Esophagus squamous epithelium (tissue), 5 donors: ENCODE measurements around the gene KRT40. TPM values are rescaled to one million over a fixed set of nuclear protein-coding genes. Genes with fewer than 3 reads are reported as not detected.

Source experiments
- DNase-seq: peaks from one replicate; lab custom pipeline; 2025; lab: John Stamatoyannopoulos, UW
- H3K27ac ChIP-seq, 4 donors: fragments of 200-600 bp; sonication (generic); one replicate each; pipeline ENCODE4 v1.5.1; 2016 to 2019; ENCODE audit warnings: mild to moderate bottlenecking in 1 of 4
- H3K27me3 ChIP-seq, 4 donors: fragments of 200-600 bp; sonication (generic); 1 replicate in 3 of 4; 2 replicates in 1 of 4; pipeline versions ENCODE4 v1.5.1 to v1.6.0; 2017 to 2021; ENCODE audit warnings: antibody characterized with exemption in 1 of 4
- H3K36me3 ChIP-seq, 3 donors: fragments of 200-600 bp; sonication (generic); one replicate each; pipeline ENCODE4 v1.5.1; 2016 to 2019
- H3K4me1 ChIP-seq, 3 donors: fragments of 200-600 bp; sonication (generic); one replicate each; pipeline ENCODE4 v1.5.1; 2017 to 2019
- H3K4me3 ChIP-seq, 4 donors: fragments of 200-600 bp; sonication (generic); 1 replicate in 3 of 4; 2 replicates in 1 of 4; pipeline ENCODE4 v1.5.1; 2016 to 2019; ENCODE audit warnings: mild to moderate bottlenecking in 2 of 4, moderate library complexity in 1 of 4
- H3K9me3 ChIP-seq, 3 donors: fragments of 200-600 bp; sonication (generic); one replicate each; pipeline ENCODE4 v1.5.1; 2016 to 2019
- POLR2A ChIP-seq, 4 donors: fragments of 450-650 bp; IDR thresholded peaks; one replicate each; pipeline ENCODE4 v1.6.1; 2017; ENCODE audit warnings: antibody characterized with exemption in 4 of 4, mild to moderate bottlenecking in 4 of 4, moderate library complexity in 3 of 4
- WGBS, 2 donors: methylation state at CpG; one replicate each; pipeline ENCODE4 v1.1.5; 2018; 5-methylcytosine and 5-hydroxymethylcytosine counted together
- intact Hi-C: fragments of 100-400 bp; cut with DNase I; formaldehyde crosslinking; loops from one replicate; pipeline ENCODE4 v1.15.0; 2022
- total RNA-seq, 4 donors: library from RNA; depleted of rRNA; stranded (reverse); fragments of >200 nt; gene quantifications; one replicate each; pipeline ENCODE4 v1.1.0, GENCODE V29; 2016
- TF ChIP-seq, protein P1 (sequence below), 6 experiments: fragments of 450-650 bp in 4 of 6; fragments of 200-600 bp in 2 of 6; sonication (generic) in 2 of 6; IDR thresholded peaks; one replicate each; pipeline ENCODE4 v1.5.1; 2016 to 2019; ENCODE audit warnings: antibody characterized with exemption in 6 of 6, mild to moderate bottlenecking in 4 of 6, moderate library complexity in 4 of 6
- donor health status: DM: yes; HTN: yes; CAD: no.

Gene KRT40
- total RNA-seq, 4 donors from 2014 or later = 0.19 TPM; not detected in 3

DNA sequence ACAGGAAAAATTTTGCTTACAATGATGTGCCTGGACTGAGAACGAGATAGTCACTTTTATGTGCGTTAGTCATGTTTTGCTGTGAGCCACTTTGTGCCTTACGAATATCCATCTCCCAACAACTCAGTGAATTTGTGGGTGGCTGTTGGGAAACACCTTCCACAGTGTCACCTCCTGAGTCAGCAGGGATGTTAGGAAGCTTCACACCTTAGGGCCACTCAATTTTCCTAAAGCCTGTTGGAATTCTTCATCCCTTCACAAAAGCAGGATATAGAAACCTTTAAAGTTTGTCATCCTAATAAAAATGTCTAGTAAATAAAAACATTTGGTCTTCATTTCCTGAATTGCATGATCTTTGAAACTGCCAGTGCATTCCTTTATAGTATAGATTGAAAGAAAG lies 29.1 kb upstream of the KRT40 start:
- TF ChIP-seq, protein P1, sequence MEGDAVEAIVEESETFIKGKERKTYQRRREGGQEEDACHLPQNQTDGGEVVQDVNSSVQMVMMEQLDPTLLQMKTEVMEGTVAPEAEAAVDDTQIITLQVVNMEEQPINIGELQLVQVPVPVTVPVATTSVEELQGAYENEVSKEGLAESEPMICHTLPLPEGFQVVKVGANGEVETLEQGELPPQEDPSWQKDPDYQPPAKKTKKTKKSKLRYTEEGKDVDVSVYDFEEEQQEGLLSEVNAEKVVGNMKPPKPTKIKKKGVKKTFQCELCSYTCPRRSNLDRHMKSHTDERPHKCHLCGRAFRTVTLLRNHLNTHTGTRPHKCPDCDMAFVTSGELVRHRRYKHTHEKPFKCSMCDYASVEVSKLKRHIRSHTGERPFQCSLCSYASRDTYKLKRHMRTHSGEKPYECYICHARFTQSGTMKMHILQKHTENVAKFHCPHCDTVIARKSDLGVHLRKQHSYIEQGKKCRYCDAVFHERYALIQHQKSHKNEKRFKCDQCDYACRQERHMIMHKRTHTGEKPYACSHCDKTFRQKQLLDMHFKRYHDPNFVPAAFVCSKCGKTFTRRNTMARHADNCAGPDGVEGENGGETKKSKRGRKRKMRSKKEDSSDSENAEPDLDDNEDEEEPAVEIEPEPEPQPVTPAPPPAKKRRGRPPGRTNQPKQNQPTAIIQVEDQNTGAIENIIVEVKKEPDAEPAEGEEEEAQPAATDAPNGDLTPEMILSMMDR (IDR thresholded peaks at IDR 0.05) = no peak
- no peak for TF ChIP-seq POLR2A (IDR thresholded peaks at IDR 0.05)
- WGBS, 2 donors = 75 to 83% methylated on average over 3 of the region's 3 CpGs
- H3K4me1 ChIP-seq = peaks cover 0 to 28% (median 1%) of the 10 kb centered on the region in 3 donors
- no peak overlapping the region for H3K4me3 ChIP-seq
- intact Hi-C loops = no loop called here
- no peaks in the 10 kb centered on the region for H3K36me3 ChIP-seq
- peaks cover 0 to 21% (median 0%) of the 10 kb centered on the region in 4 donors for H3K27me3 ChIP-seq
- no peak overlapping the region for H3K27ac ChIP-seq
- no peaks in the 10 kb centered on the region for H3K9me3 ChIP-seq
- no peak for DNase-seq

DNA sequence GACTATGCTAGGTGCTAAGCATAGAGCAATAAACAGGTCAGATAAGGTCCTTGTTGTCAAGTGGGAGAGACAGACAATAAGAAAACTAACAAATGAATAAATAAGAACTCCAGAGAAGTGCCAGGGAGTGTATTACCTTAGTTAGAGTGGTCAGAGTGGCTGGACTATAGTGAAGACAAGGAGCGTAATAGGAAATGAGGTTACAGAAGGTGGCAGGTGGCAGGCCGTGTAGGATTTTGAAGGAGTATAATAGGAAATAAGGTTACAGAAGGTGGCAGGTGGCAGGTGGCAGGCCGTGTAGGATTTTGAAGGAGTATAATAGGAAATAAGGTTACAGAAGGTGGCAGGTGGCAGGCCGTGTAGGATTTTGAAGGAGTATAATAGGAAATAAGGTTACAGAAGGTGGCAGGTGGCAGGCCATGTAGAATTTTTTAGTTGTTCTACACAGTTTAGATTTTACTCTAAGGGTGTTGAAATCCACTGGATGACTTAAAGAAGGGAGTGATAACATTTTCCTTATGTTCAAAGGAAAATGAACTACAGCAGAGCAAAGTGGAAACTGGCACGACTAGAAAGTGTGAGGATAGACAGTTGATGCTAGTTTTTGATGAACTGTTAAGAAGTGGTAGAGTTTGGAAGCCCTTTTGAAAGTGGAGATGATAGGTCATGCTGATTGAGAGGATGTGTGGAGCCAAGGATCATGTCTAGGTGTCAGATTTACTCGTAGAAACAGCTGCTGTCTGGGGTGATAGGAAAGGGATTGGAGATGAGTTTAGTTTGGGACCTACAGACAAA lies 28.4 kb upstream of the KRT40 start:
- no peak for TF ChIP-seq POLR2A (IDR thresholded peaks at IDR 0.05)
- TF ChIP-seq, protein P1 (IDR thresholded peaks at IDR 0.05) = no peak
- no peak for DNase-seq
- no peak overlapping the region for H3K4me3 ChIP-seq
- no peaks in the 10 kb centered on the region for H3K9me3 ChIP-seq
- H3K4me1 ChIP-seq = peaks cover 0 to 24% (median 0%) of the 10 kb centered on the region in 3 donors
- intact Hi-C loops = no loop called here
- H3K36me3 ChIP-seq = no peaks in the 10 kb centered on the region
- H3K27ac ChIP-seq = no peak overlapping the region
- peaks cover 0 to 21% (median 0%) of the 10 kb centered on the region in 4 donors for H3K27me3 ChIP-seq
- WGBS, 2 donors = 77 to 82% methylated on average over 6 of the region's 6 CpGs

DNA sequence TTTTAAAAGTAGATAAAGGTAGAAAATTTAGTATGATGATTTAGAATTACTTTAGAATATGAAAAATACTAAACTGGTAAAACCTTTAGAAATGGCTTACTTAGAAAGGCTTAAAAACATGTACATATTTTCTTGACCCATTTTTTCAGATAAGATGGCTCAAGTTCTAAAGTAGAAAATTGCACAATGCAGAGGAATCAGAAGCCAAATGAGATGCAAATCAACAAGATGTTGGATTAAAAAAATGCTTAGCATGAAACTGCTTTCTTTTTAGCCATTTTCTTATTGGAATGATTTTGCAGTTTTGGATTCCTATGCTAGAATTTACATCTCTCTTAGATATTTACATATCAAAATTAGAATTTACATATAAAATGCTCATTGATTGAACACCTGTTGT lies 26.3 kb upstream of the KRT40 start:
- H3K4me3 ChIP-seq = no peak overlapping the region
- TF ChIP-seq, protein P1 (IDR thresholded peaks at IDR 0.05) = no peak
- TF ChIP-seq POLR2A (IDR thresholded peaks at IDR 0.05) = no peak
- peaks cover 0 to 9% (median 0%) of the 10 kb centered on the region in 4 donors for H3K27me3 ChIP-seq
- intact Hi-C loops = no loop called here
- no peaks in the 10 kb centered on the region for H3K9me3 ChIP-seq
- no peak for DNase-seq
- no peaks in the 10 kb centered on the region for H3K36me3 ChIP-seq
- peaks cover 0 to 16% (median 0%) of the 10 kb centered on the region in 3 donors for H3K4me1 ChIP-seq
- no peak overlapping the region for H3K27ac ChIP-seq

DNA sequence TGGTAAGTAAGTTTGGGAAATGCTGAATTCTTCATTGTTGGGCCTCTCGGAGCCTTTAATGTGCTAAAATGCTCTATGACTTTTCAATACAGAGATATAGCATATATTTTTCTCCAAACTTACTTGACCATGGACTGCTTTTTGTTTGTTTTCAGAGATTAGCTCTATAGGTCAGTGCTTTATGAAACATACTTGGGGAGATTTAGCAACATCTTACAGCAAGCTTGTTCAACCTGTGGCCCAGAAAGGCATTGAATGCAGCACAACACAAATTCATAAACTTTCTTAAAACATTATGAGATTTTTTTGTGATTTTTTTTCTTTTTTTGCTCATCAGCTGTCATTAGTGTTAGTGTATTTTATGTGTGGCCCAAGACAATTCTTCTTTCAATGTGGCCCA lies 25.8 kb upstream of the KRT40 start:
- peaks cover 0 to 4% (median 0%) of the 10 kb centered on the region in 4 donors for H3K27me3 ChIP-seq
- intact Hi-C loops = no loop called here
- peaks cover 0 to 16% (median 0%) of the 10 kb centered on the region in 3 donors for H3K4me1 ChIP-seq
- WGBS, 2 donors = 76 to 95% methylated on average over 1 of the region's 1 CpG
- no peak overlapping the region for H3K4me3 ChIP-seq
- no peaks in the 10 kb centered on the region for H3K36me3 ChIP-seq
- no peaks in the 10 kb centered on the region for H3K9me3 ChIP-seq
- no peak for TF ChIP-seq POLR2A (IDR thresholded peaks at IDR 0.05)
- TF ChIP-seq, protein P1 (IDR thresholded peaks at IDR 0.05) = no peak
- no peak for DNase-seq
- H3K27ac ChIP-seq = no peak overlapping the region

DNA sequence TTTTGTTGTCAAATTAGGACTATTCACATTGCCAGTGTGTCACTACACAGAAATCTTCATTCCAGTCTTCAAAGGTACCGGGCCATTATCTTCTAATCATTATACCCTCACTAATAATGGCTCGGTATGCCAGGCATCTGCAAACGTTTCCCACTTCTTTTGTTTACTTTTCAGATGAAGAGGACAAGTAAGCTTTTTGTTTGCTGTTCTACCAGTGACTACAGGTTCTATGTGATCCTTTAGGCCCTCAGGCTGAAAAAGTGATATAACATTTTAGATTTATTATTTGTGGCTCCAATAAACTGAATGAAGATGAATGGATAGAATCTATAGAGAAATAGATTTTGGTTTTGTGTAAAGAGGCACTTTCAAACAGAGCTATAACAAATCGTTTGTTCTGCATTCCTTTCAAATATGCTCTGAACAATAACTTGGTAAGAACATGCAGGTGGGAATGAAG lies 25.2 kb upstream of the KRT40 start:
- H3K27ac ChIP-seq = no peak overlapping the region

More for the DNA sequence above, 25.2 kb upstream of the KRT40 start:
- 31 to 36% methylated on average over 4 of the region's 4 CpGs for WGBS, 2 donors
- peaks cover 0 to 16% (median 0%) of the 10 kb centered on the region in 3 donors for H3K4me1 ChIP-seq
- TF ChIP-seq POLR2A (IDR thresholded peaks at IDR 0.05) = no peak
- TF ChIP-seq, protein P1 (IDR thresholded peaks at IDR 0.05) = no peak
- no peaks in the 10 kb centered on the region for H3K36me3 ChIP-seq
- no peak overlapping the region for H3K4me3 ChIP-seq
- no peaks in the 10 kb centered on the region for H3K9me3 ChIP-seq
- DNase-seq = no peak
- intact Hi-C loops = no loop called here
- H3K27me3 ChIP-seq = no peaks in the 10 kb centered on the region
